DND-41 (cell line): Measurements from ENCODE around the gene IFI27L2.

ENCODE experiments used
- ATAC-seq: fragments of 200-7000 bp; cut with Tn5 transposase; 3 replicates; pipeline ENCODE4 v1.9.1; 2021; ENCODE audit warnings: low read depth; ENCODE audit not compliant: insufficient read depth
- DNase-seq: peaks from one replicate; pipeline ENCODE4 v3.0.0-alpha.2; 2020
- H2AFZ ChIP-seq: 2 replicates; pipeline ENCODE4 v1.6.0; 2012; ENCODE audit warnings: low read depth, low read length
- H3K27ac ChIP-seq: 2 replicates; pipeline ENCODE4 v1.5.1; 2012; ENCODE audit warnings: low read length, inconsistent platforms
- H3K27me3 ChIP-seq: fragments of 200-600 bp; sonication (generic); 2 replicates; pipeline ENCODE4 v1.6.0; 2012; ENCODE audit warnings: low read length, mild to moderate bottlenecking, inconsistent platforms; ENCODE audit not compliant: insufficient read depth, poor library complexity
- H3K36me3 ChIP-seq: 2 replicates; pipeline ENCODE4 v1.5.1; 2012; ENCODE audit warnings: low read length, inconsistent platforms; ENCODE audit not compliant: insufficient read depth
- H3K4me1 ChIP-seq: 2 replicates; pipeline ENCODE4 v1.5.1; 2012; ENCODE audit warnings: mild to moderate bottlenecking, low read length; ENCODE audit not compliant: insufficient read depth
- H3K4me2 ChIP-seq: 2 replicates; pipeline ENCODE4 v1.6.0; 2012; ENCODE audit warnings: mild to moderate bottlenecking, moderate library complexity, low read length, inconsistent platforms; ENCODE audit not compliant: insufficient read depth
- H3K4me3 ChIP-seq, 2 experiments: fragments of 200-600 bp in 1 of 2; shearing (Covaris generic) in 1 of 2; 2 replicates each; pipeline ENCODE4 v1.5.1; 2012 to 2016; ENCODE audit warnings: inconsistent platforms in 2 of 2, low read length in 2 of 2, mild to moderate bottlenecking in 2 of 2, low read depth in 1 of 2, moderate library complexity in 1 of 2
- H3K79me2 ChIP-seq: 2 replicates; pipeline ENCODE4 v1.6.0; 2012; ENCODE audit warnings: low read length, inconsistent platforms; ENCODE audit not compliant: insufficient read depth
- H3K9ac ChIP-seq: 2 replicates; pipeline ENCODE4 v1.6.0; 2012; ENCODE audit warnings: low read depth, mild to moderate bottlenecking, inconsistent platforms, low read length, moderate library complexity
- H3K9me3 ChIP-seq: 2 replicates; pipeline ENCODE4 v1.5.1; 2012; ENCODE audit warnings: low read length, moderate library complexity, mild to moderate bottlenecking, inconsistent platforms; ENCODE audit not compliant: insufficient read depth, severe bottlenecking
- H4K20me1 ChIP-seq: 2 replicates; pipeline ENCODE4 v1.6.0; 2012; ENCODE audit warnings: low read length; ENCODE audit not compliant: insufficient read depth
- EZH2 ChIP-seq: IDR thresholded peaks from 3 replicates; pipeline ENCODE4 v1.6.1; 2012; ENCODE audit warnings: borderline replicate concordance, low read depth, mild to moderate bottlenecking, moderate library complexity, low read length, inconsistent platforms; ENCODE audit not compliant: severe bottlenecking
- TF ChIP-seq, protein P1 (sequence below): IDR thresholded peaks from 2 replicates; pipeline ENCODE4 v1.5.1; 2012; ENCODE audit warnings: borderline replicate concordance, low read length, moderate library complexity, mild to moderate bottlenecking; ENCODE audit not compliant: poor library complexity, severe bottlenecking; ENCODE audit errors: extremely low read depth

Gene IFI27L2

GRCh38 chr14:94128216-94128839, 1.1 kb downstream of the IFI27L2 start:
- Histone ChIP-seq H2AFZ (peak overlapping the region; percentile 95; the same call in 1 of the 2 replicates), H3K27me3 (no peaks in the 10 kb centered on the region), H3K4me3 (peak overlapping the region in 1 of 2 experiments; percentile 77; a peak in 2 of 4 replicates), H3K4me1 (peaks cover 23% of the 10 kb centered on the region), H3K27ac (no peak overlapping the region), H3K9me3 (no peaks in the 10 kb centered on the region), H3K4me2 (peak overlapping the region; percentile 87), H4K20me1 (no peaks in the 10 kb centered on the region; the same call in 1 of the 2 replicates), H3K9ac (peak overlapping the region; percentile 61), H3K36me3 (no peaks in the 10 kb centered on the region), H3K79me2 (no peaks in the 10 kb centered on the region)
- DNase-seq (no peak), ATAC-seq (no peak)
- no peak for TF ChIP-seq EZH2
- TF ChIP-seq, protein P1, sequence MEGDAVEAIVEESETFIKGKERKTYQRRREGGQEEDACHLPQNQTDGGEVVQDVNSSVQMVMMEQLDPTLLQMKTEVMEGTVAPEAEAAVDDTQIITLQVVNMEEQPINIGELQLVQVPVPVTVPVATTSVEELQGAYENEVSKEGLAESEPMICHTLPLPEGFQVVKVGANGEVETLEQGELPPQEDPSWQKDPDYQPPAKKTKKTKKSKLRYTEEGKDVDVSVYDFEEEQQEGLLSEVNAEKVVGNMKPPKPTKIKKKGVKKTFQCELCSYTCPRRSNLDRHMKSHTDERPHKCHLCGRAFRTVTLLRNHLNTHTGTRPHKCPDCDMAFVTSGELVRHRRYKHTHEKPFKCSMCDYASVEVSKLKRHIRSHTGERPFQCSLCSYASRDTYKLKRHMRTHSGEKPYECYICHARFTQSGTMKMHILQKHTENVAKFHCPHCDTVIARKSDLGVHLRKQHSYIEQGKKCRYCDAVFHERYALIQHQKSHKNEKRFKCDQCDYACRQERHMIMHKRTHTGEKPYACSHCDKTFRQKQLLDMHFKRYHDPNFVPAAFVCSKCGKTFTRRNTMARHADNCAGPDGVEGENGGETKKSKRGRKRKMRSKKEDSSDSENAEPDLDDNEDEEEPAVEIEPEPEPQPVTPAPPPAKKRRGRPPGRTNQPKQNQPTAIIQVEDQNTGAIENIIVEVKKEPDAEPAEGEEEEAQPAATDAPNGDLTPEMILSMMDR: no peak

- no peak for ATAC-seq
- TF ChIP-seq, protein P1: no peak
- no peak for TF ChIP-seq EZH2
Measured at GRCh38 chr14:94127330-94127729, 2.1 kb downstream of the IFI27L2 start.

GRCh38 chr14:94126800-94127199, 2.6 kb downstream of the IFI27L2 start:
- Histone ChIP-seq H3K27ac (no peak overlapping the region), H3K36me3 (no peaks in the 10 kb centered on the region), H3K27me3 (no peaks in the 10 kb centered on the region), H3K4me3 (no peak overlapping the region), H3K9me3 (no peaks in the 10 kb centered on the region), H4K20me1 (no peaks in the 10 kb centered on the region; the same call in 1 of the 2 replicates), H3K4me1 (peaks cover 23% of the 10 kb centered on the region), H3K4me2 (no peak overlapping the region), H3K9ac (no peak overlapping the region), H2AFZ (no peak overlapping the region), H3K79me2 (no peaks in the 10 kb centered on the region)
- TF ChIP-seq EZH2: no peak
- TF ChIP-seq, protein P1: no peak
- no peak for ATAC-seq
- no peak for DNase-seq

More at GRCh38 chr14:94127330-94127729, 2.1 kb downstream of the IFI27L2 start:
- Histone ChIP-seq H2AFZ (no peak overlapping the region), H3K9ac (no peak overlapping the region), H3K4me1 (peaks cover 23% of the 10 kb centered on the region), H3K36me3 (no peaks in the 10 kb centered on the region), H4K20me1 (no peaks in the 10 kb centered on the region; the same call in 1 of the 2 replicates), H3K79me2 (no peaks in the 10 kb centered on the region), H3K4me3 (no peak overlapping the region), H3K27ac (no peak overlapping the region), H3K4me2 (no peak overlapping the region), H3K9me3 (no peaks in the 10 kb centered on the region), H3K27me3 (no peaks in the 10 kb centered on the region)
- no peak for DNase-seq
